GM12875 (cell line): Measurements from ENCODE around the gene ARHGAP28.

Experiments used
- H3K4me3 ChIP-seq: one replicate; pipeline ENCODE4 v1.5.1; 2011; ENCODE audit warnings: low read depth, low read length, control low read depth
- TF ChIP-seq, protein P1 (sequence below): IDR thresholded peaks from 2 replicates; pipeline ENCODE4 v1.5.1; 2011; ENCODE audit warnings: low read depth, mild to moderate bottlenecking, control low read depth, inconsistent platforms, low read length, moderate library complexity, borderline replicate concordance; ENCODE audit not compliant: insufficient read depth

The ARHGAP28 gene

DNA sequence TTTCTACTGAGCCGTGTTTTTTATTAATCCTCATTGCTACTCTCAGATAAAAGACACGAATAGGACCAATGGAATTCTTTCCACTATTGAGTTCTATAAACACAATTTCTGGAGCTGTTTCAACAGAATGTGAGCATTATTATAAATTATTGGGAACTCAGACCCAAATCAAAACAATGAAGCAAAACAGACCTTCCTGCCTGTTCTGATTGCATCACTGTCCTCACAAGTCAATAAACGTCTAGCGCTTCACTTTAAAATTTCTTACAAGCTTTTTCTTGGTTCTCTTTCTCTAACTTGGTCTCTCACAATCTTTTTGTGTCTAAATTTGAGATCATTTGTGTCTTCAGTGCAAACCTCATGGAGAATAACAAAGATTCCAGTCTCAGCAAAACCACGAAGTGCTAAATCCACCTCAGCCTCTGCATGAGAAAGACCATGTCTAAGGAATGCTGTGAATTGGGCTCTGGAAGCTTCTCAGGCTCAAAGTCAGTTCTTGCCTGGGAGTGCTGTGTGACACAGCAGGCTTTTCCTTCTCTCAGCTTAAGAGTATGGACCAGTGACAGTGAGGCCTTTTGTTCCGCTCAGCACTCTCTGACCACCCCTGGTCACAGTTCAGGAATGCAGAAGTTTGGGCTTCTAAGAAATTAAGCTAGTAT lies 22.8 kb downstream of the ARHGAP28 start:
- no peak overlapping the region for H3K4me3 ChIP-seq
- TF ChIP-seq, protein P1, sequence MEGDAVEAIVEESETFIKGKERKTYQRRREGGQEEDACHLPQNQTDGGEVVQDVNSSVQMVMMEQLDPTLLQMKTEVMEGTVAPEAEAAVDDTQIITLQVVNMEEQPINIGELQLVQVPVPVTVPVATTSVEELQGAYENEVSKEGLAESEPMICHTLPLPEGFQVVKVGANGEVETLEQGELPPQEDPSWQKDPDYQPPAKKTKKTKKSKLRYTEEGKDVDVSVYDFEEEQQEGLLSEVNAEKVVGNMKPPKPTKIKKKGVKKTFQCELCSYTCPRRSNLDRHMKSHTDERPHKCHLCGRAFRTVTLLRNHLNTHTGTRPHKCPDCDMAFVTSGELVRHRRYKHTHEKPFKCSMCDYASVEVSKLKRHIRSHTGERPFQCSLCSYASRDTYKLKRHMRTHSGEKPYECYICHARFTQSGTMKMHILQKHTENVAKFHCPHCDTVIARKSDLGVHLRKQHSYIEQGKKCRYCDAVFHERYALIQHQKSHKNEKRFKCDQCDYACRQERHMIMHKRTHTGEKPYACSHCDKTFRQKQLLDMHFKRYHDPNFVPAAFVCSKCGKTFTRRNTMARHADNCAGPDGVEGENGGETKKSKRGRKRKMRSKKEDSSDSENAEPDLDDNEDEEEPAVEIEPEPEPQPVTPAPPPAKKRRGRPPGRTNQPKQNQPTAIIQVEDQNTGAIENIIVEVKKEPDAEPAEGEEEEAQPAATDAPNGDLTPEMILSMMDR: no peak

- TF ChIP-seq, protein P1: no peak
- H3K4me3 ChIP-seq: no peak overlapping the region
Observed at GRCh38 chr18:6755107-6755506, 25.6 kb downstream of the ARHGAP28 start.

- H3K4me3 ChIP-seq: no peak overlapping the region
- TF ChIP-seq, protein P1: no peak
Observed at GRCh38 chr18:6757931-6758330, 28.4 kb downstream of the ARHGAP28 start.

DNA sequence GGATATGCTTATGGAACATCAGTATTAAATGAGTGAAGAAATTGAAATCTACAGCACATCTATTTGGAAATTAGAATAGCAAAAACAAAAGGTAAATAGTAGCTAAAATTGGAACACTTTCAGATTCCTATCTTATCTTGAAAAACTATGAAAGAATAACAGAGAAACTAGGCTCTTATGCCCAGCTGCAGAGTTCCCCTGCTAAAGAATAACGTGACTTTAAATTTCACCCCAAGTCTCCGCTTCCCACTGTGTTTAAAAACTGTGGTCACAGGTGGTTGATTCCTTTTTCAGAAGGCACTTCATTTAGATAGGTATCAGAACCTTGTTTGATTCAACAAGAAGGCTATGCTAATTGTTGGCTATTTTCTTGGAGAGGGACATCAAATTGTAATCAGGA lies 30.1 kb downstream of the ARHGAP28 start:
- TF ChIP-seq, protein P1: no peak
- no peak overlapping the region for H3K4me3 ChIP-seq

GRCh38 chr18:6763524-6763923 lies 34.0 kb downstream of the ARHGAP28 start:
- TF ChIP-seq, protein P1: no peak
- no peak overlapping the region for H3K4me3 ChIP-seq

GRCh38 chr18:6764382-6764781 lies 34.9 kb downstream of the ARHGAP28 start:
- TF ChIP-seq, protein P1: no peak
- no peak overlapping the region for H3K4me3 ChIP-seq

GRCh38 chr18:6773777-6774176 lies 44.3 kb downstream of the ARHGAP28 start:
- H3K4me3 ChIP-seq: no peak overlapping the region
- TF ChIP-seq, protein P1: no peak
